Esophagus squamous epithelium (tissue), 5 donors: ENCODE results near the gene LRIG1. TPM values are rescaled to one million over a fixed set of nuclear protein-coding genes. Genes with fewer than 3 reads are reported as not detected.

Experiments
- DNase-seq: peaks from one replicate; lab custom pipeline; 2025; lab: John Stamatoyannopoulos, UW
- H3K27ac ChIP-seq, 4 donors: fragments of 200-600 bp; sonication (generic); one replicate each; pipeline ENCODE4 v1.5.1; 2016 to 2019; ENCODE audit warnings: mild to moderate bottlenecking in 1 of 4
- H3K27me3 ChIP-seq, 4 donors: fragments of 200-600 bp; sonication (generic); 1 replicate in 3 of 4; 2 replicates in 1 of 4; pipeline versions ENCODE4 v1.5.1 to v1.6.0; 2017 to 2021; ENCODE audit warnings: antibody characterized with exemption in 1 of 4
- H3K36me3 ChIP-seq, 3 donors: fragments of 200-600 bp; sonication (generic); one replicate each; pipeline ENCODE4 v1.5.1; 2016 to 2019
- H3K4me1 ChIP-seq, 3 donors: fragments of 200-600 bp; sonication (generic); one replicate each; pipeline ENCODE4 v1.5.1; 2017 to 2019
- H3K4me3 ChIP-seq, 4 donors: fragments of 200-600 bp; sonication (generic); 1 replicate in 3 of 4; 2 replicates in 1 of 4; pipeline ENCODE4 v1.5.1; 2016 to 2019; ENCODE audit warnings: mild to moderate bottlenecking in 2 of 4, moderate library complexity in 1 of 4
- H3K9me3 ChIP-seq, 3 donors: fragments of 200-600 bp; sonication (generic); one replicate each; pipeline ENCODE4 v1.5.1; 2016 to 2019
- CTCF ChIP-seq, 6 experiments: fragments of 450-650 bp in 4 of 6; fragments of 200-600 bp in 2 of 6; sonication (generic) in 2 of 6; IDR thresholded peaks; one replicate each; pipeline ENCODE4 v1.5.1; 2016 to 2019; ENCODE audit warnings: antibody characterized with exemption in 6 of 6, mild to moderate bottlenecking in 4 of 6, moderate library complexity in 4 of 6
- POLR2A ChIP-seq, 4 donors: fragments of 450-650 bp; IDR thresholded peaks; one replicate each; pipeline ENCODE4 v1.6.1; 2017; ENCODE audit warnings: antibody characterized with exemption in 4 of 4, mild to moderate bottlenecking in 4 of 4, moderate library complexity in 3 of 4
- WGBS, 2 donors: methylation state at CpG; one replicate each; pipeline ENCODE4 v1.1.5; 2018; 5-methylcytosine and 5-hydroxymethylcytosine counted together
- intact Hi-C: fragments of 100-400 bp; cut with DNase I; formaldehyde crosslinking; loops from one replicate; pipeline ENCODE4 v1.15.0; 2022
- total RNA-seq, 4 donors: library from RNA; depleted of rRNA; stranded (reverse); fragments of >200 nt; gene quantifications; one replicate each; pipeline ENCODE4 v1.1.0, GENCODE V29; 2016
- donor health status: DM: yes; HTN: yes; CAD: no.

LRIG1 gene
- total RNA-seq, 4 donors from 2014 or later: 7.5 to 30.5 (median 15.1) TPM

- DNase-seq: no peak
- WGBS, 2 donors: 86 to 94% methylated on average over 6 of the region's 6 CpGs
- no peaks in the 10 kb centered on the region for H3K9me3 ChIP-seq
- H3K4me1 ChIP-seq: no peaks in the 10 kb centered on the region
- H3K27me3 ChIP-seq: no peaks in the 10 kb centered on the region
- intact Hi-C loops: no loop called here
- TF ChIP-seq POLR2A (IDR thresholded peaks at IDR 0.05) (no peak), CTCF (IDR thresholded peaks at IDR 0.05) (no peak)
- no peak overlapping the region for H3K27ac ChIP-seq
- H3K4me3 ChIP-seq: no peak overlapping the region
- no peaks in the 10 kb centered on the region for H3K36me3 ChIP-seq
Observed at GRCh38 chr3:66363148-66363547, 137.7 kb downstream of the LRIG1 start.

- DNase-seq: no peak
- no peak overlapping the region for H3K27ac ChIP-seq
- H3K36me3 ChIP-seq: no peaks in the 10 kb centered on the region
- no peak overlapping the region for H3K4me3 ChIP-seq
- no peak for TF ChIP-seq CTCF (IDR thresholded peaks at IDR 0.05)
- TF ChIP-seq POLR2A (IDR thresholded peaks at IDR 0.05): no peak
- 72 to 81% methylated on average over 3 of the region's 3 CpGs for WGBS, 2 donors
- no peaks in the 10 kb centered on the region for H3K4me1 ChIP-seq
- intact Hi-C loops: no loop called here
- H3K9me3 ChIP-seq: no peaks in the 10 kb centered on the region
- no peaks in the 10 kb centered on the region for H3K27me3 ChIP-seq
Observed at GRCh38 chr3:66362541-66362941, 138.3 kb downstream of the LRIG1 start.

GRCh38 chr3:66361356-66361755, 139.5 kb downstream of the LRIG1 start:
- Histone ChIP-seq H3K9me3 (no peaks in the 10 kb centered on the region), H3K4me3 (no peak overlapping the region), H3K36me3 (no peaks in the 10 kb centered on the region), H3K4me1 (no peaks in the 10 kb centered on the region), H3K27ac (no peak overlapping the region), H3K27me3 (no peaks in the 10 kb centered on the region)
- DNase-seq: no peak
- 89 to 90% methylated on average over 5 of the region's 5 CpGs for WGBS, 2 donors
- TF ChIP-seq POLR2A (IDR thresholded peaks at IDR 0.05) (no peak), CTCF (IDR thresholded peaks at IDR 0.05) (no peak)
- intact Hi-C loops: no loop called here

GRCh38 chr3:66355997-66356396, 144.8 kb downstream of the LRIG1 start:
- Histone ChIP-seq H3K36me3 (no peaks in the 10 kb centered on the region), H3K27ac (no peak overlapping the region), H3K4me1 (no peaks in the 10 kb centered on the region), H3K4me3 (no peak overlapping the region), H3K27me3 (no peaks in the 10 kb centered on the region), H3K9me3 (no peaks in the 10 kb centered on the region)
- intact Hi-C loops: no loop called here
- DNase-seq: no peak
- TF ChIP-seq CTCF (IDR thresholded peaks at IDR 0.05) (no peak), POLR2A (IDR thresholded peaks at IDR 0.05) (no peak)
- WGBS, 2 donors: 89 to 100% methylated on average over 1 of the region's 1 CpG

- Histone ChIP-seq H3K4me1 (no peaks in the 10 kb centered on the region), H3K36me3 (no peaks in the 10 kb centered on the region), H3K27ac (no peak overlapping the region), H3K4me3 (no peak overlapping the region), H3K9me3 (no peaks in the 10 kb centered on the region), H3K27me3 (no peaks in the 10 kb centered on the region)
- WGBS, 2 donors: 82 to 95% methylated on average over 3 of the region's 3 CpGs
- intact Hi-C loops: no loop called here
- no peak for TF ChIP-seq POLR2A (IDR thresholded peaks at IDR 0.05)
- no peak for TF ChIP-seq CTCF (IDR thresholded peaks at IDR 0.05)
- DNase-seq: no peak
Observed at GRCh38 chr3:66355394-66355793, 145.4 kb downstream of the LRIG1 start.
